HCT116 (cell line): ENCODE data around the gene SEC24C.
"Not testable (repeated sequence)": the region's sequence is repeated elsewhere in the genome, so short reads cannot be mapped to it uniquely, and the experiment has no call there.

Experiments used
- ATF3 ChIP-seq: IDR thresholded peaks from 2 replicates; pipeline ENCODE4 v1.6.1; 2012
- CTCF ChIP-seq, 3 experiments: fragments of 200-600 bp in 1 of 3; sonication (generic) in 1 of 3; IDR thresholded peaks in 2 of 3; conservative IDR thresholded peaks in 1 of 3; 2 replicates each; pipeline ENCODE4 v1.5.1; 2012 to 2017; ENCODE audit warnings: low read depth in 2 of 3, low read length in 2 of 3, antibody characterized with exemption in 1 of 3, borderline replicate concordance in 1 of 3, control low read depth in 1 of 3, mild to moderate bottlenecking in 1 of 3, mixed read lengths in 1 of 3, mixed run types in 1 of 3, moderate library complexity in 1 of 3; ENCODE audit not compliant: insufficient read depth in 1 of 3
- EGR1 ChIP-seq: IDR thresholded peaks from 2 replicates; pipeline ENCODE4 v1.6.1; 2012; ENCODE audit warnings: low read depth
- EZH2 ChIP-seq: fragments of 200-600 bp; sonication (generic); IDR thresholded peaks from 2 replicates; pipeline ENCODE4 v1.6.1; 2017; ENCODE audit warnings: antibody characterized with exemption, mixed run types
- FOSL1 ChIP-seq: IDR thresholded peaks from 2 replicates; pipeline ENCODE4 v1.6.1; 2012; ENCODE audit warnings: low read depth
- JUND ChIP-seq: IDR thresholded peaks from 2 replicates; pipeline ENCODE4 v1.6.1; 2012
- POLR2A ChIP-seq: IDR thresholded peaks from 2 replicates; pipeline ENCODE4 v1.7.0; 2011; ENCODE audit warnings: borderline replicate concordance; ENCODE audit not compliant: insufficient read depth, insufficient read length; ENCODE audit errors: extremely low read depth
- POLR2AphosphoS5 ChIP-seq: IDR thresholded peaks from 2 replicates; pipeline ENCODE4 v1.6.1; 2011; ENCODE audit warnings: mild to moderate bottlenecking, low read depth, low read length, moderate library complexity
- REST ChIP-seq: IDR thresholded peaks from 2 replicates; pipeline ENCODE4 v1.6.1; 2012; ENCODE audit warnings: low read depth
- SRF ChIP-seq: IDR thresholded peaks from 2 replicates; pipeline ENCODE4 v1.6.1; 2012; ENCODE audit warnings: low read depth
- TCF7L2 ChIP-seq: IDR thresholded peaks from 2 replicates; pipeline ENCODE4 v1.7.0; 2011; ENCODE audit warnings: borderline replicate concordance, inconsistent platforms; ENCODE audit not compliant: insufficient read depth, insufficient read length; ENCODE audit errors: extremely low read depth
- YY1 ChIP-seq: IDR thresholded peaks from 2 replicates; pipeline ENCODE4 v1.6.1; 2011; ENCODE audit warnings: low read length, low read depth, moderate library complexity, mild to moderate bottlenecking; ENCODE audit not compliant: insufficient replicate concordance; ENCODE audit errors: extremely low read depth
- ZFX ChIP-seq: fragments of 450-650 bp; IDR thresholded peaks from 2 replicates; pipeline ENCODE4 v1.6.1; 2017

- TF ChIP-seq YY1; EZH2; CTCF (IDR thresholded peaks at IDR 0.05 in 2 of 3, conservative IDR thresholded peaks at IDR 0.05 in 1 of 3; ENCODE audit: borderline replicate concordance in 1 of 3, insufficient read depth in 1 of 3, low read depth in 2 of 3, low read length in 2 of 3); FOSL1; SRF; REST; POLR2AphosphoS5; JUND; POLR2A; ATF3; TCF7L2; EGR1; ZFX: not testable (repeated sequence)
Observed at GRCh38 chr10:73720561-73720960, 23.6 kb upstream of the SEC24C start.
